Hepatocyte (in vitro differentiated cells): ENCODE data around the gene MFRP.

Experiments used
- CTCF ChIP-seq: fragments of 200-600 bp; sonication (generic); IDR thresholded peaks from 2 replicates; pipeline ENCODE4 v1.5.1; 2016; ENCODE audit warnings: antibody characterized with exemption, mild to moderate bottlenecking; ENCODE audit not compliant: poor library complexity
- EZH2 ChIP-seq: fragments of 200-600 bp; sonication (generic); IDR thresholded peaks from 2 replicates; pipeline ENCODE4 v1.6.1; 2016; ENCODE audit warnings: antibody characterized with exemption, mild to moderate bottlenecking, borderline replicate concordance
- EZH2phosphoT487 ChIP-seq: fragments of 200-600 bp; sonication (generic); IDR thresholded peaks from one replicate; pipeline ENCODE4 v1.6.1; 2018; ENCODE audit warnings: antibody characterized with exemption, mild to moderate bottlenecking, low read depth, moderate library complexity; ENCODE audit not compliant: unreplicated experiment, severe bottlenecking

GRCh38 chr11:119297938-119298337 is 48.6 kb downstream of the MFRP start:
- TF ChIP-seq CTCF: no peak
- no peak for TF ChIP-seq EZH2phosphoT487
- TF ChIP-seq EZH2: no peak
